ENCODE data around the gene PXT1.
"Not testable (repeated sequence)": the region's sequence is repeated elsewhere in the genome, so short reads cannot be mapped to it uniquely, and the experiment has no call there.

Gene PXT1, protein sequence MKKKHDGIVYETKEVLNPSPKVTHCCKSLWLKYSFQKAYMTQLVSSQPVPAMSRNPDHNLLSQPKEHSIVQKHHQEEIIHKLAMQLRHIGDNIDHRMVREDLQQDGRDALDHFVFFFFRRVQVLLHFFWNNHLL

DNA sequence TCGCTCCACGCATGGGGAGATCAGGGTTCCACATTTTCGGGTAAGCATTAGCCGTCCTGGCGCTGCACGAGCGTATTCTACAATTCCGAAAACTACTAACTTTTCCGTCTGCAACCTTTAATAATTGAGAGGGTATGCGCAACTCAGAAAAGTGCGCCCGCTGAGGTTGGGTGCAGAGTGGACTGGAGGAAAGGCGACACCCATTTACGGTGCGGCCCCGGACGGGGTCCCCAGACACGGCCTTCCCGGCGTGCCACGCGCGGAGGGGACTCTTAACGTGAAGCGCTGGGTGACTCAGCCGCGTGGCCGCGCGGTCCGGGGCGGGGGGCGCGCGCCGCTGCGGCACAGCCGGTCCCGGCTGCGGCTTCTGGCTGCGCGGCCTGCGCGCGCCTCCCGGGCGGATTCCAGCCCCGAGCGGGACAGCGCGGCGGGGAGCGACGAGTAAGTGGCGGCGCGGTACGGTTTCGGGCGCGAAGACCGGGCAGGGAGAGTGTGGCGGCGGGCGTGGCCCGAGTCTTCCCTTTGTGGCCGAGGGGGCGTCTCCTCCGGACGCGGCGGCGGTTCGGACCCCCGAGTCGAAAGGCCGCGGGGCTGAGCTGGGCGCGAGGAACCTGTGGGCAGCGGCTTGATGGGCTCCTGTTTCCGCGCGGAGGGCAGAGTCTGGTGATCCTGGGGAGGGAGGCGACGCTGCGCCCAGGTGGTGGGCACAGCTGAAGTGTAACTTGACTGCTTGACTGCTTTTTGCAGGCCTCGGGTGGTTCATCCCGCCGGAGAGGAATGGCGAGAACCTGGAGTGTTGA, at the start of gene PXT1, which contains the start of gene KCTD20:
TSS of gene PXT1 (minus strand) at position 184 of the 800 bp plus-strand sequence. CDS start 16,772 bp downstream, outside the sequence.
TSS of gene KCTD20 (plus strand) at position 330 of the 800 bp plus-strand sequence. CDS start 27,098 bp downstream, outside the sequence.
- peak; percentile 61 for DNase-seq

DNA sequence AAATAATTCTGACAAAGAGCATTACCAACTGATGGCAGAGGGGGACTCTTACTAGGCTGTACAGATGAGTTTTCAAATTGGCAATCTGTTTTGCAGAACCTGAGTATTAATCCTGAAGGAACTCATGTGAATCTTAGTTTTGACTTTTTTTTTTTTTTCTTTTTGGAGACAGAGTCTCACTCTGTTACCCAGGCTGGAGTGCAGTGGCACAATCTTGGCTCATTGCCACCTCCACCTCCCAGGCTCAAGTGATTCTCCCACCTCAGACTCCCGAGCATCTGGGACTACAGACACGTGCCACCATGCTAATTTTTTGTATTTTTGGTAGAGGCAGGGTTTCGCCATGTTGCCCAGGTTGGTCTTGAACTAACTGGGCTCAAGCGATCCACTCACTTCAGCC, 49.4 kb upstream of the PXT1 start:
- DNase-seq, result no peak

DNA sequence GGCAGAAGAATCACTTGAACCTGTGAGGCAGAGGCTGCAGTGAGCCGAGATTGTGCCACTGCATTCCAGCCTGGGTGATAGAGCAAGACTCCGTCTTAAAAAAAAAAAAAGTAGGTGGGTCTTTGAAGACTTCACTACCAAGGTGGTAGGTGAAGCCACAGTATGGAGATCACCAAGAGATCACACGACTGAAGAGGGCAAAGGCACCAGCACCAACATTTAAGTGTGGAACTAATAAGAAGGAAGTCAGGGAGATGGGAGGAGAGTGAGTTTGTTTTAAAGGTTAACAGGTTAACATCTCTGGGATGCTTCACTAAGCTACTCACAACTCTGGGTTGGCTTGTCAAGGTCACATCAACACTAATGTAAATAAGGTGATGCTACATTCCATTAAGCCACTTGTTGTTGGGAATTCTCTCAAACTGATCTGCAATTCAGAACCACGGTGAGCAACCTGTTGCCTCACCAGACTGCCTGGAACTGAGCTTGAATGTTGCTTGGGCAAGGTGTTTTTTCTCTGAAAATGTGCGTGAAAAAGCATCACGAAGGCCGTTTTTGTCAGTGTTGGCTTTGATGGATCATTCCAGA, 48.8 kb upstream of the PXT1 start:
- DNase-seq, result no peak

DNA sequence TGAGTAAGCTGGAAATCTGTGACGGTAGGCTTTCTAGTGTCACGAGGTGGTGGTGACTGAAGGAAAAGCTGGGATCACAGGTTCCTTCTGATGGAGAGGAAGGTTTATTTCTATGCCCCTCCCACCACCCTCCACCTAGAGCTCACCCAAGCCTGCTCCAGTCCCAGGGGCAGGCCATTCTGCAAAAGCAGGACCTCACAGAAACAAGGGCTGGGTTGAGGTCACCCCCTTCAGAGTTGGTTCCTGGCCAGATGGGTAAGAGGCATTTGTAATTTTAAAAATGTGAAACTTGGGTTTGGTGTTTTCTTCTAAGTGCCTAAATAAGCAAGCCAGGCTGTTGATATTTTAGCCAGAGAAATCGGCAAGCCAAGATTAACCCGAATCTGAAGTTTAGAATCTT, 46.8 kb upstream of the PXT1 start:
- DNase-seq, result no peak

DNA sequence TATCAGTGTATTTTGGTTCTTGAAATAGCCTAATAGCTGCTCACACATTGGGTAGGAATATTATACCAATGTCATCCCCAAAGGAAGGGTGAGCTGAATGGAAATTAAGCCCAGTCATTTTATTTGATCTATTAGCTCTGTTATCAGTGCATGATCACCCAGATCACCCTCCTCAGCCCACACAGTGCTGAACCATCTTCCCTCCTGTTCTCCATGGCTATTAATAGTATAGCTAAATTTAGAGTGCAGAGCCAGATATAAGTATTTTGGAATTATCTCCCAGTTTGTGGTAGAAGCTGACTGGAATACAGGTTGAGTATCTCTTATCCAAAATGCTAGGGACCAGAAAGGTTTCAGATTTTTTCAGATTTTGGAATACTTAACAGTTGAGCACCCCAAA, 45.6 kb upstream of the PXT1 start:
- no peak for DNase-seq

DNA sequence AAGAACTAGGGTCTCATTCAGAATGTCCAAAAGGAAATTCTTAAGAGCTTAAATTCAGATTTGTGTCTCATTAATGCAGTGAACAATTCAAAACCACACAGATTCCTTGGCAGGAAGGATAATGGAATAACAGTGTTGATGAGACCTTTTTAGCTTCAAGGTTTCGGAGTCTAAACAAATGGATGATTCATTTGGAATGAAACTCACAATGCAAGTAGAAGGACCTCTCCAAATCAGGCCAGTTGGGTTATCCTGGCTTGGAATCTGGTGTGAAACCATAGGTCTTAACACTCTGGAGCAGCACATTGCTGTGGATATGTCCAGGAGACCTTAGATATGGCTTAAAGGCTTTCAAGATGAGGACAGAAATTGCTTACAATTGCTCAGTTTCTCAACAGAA, 45.0 kb upstream of the PXT1 start:
- no peak for DNase-seq

DNA sequence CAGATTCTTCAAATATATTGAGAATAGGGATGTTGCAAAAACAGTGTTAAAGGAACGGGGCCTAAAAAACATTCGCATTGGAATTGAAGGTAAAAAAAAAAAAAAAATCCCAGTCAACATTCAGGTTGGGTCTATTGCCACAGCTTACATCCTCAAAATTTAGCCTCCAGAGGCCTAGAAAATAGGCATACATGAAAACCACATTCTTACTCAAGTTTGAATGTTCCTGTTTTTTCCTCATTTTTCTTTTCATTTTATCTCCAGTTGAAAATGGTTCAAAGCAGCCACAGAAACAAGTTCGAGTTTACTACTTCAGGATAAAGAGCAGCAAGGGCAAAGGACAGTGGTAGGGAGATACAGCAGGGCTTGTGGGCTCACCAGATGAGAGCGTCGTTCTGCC, 42.1 kb upstream of the PXT1 start:
- no peak for DNase-seq

DNA sequence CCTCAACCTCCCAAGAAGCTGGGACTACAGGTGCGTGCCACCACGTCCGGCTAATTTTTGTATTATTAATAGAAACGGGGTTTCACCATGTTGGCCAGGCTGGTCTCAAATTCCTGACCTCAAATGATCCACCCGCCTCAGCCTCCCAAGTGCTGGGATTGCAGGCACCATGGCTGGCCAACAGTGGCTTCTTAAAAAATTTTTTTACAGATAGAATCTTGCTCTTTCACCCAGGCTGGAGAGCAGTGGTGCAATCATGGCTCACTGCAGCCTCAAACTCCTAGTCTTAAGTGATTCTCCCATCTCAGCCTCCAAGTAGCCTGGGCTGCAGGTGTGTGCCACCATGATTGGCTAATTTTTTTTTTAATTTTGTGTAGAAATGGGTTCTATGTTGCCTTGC, 40.7 kb upstream of the PXT1 start:
- DNase-seq, result not testable (repeated sequence)

DNA sequence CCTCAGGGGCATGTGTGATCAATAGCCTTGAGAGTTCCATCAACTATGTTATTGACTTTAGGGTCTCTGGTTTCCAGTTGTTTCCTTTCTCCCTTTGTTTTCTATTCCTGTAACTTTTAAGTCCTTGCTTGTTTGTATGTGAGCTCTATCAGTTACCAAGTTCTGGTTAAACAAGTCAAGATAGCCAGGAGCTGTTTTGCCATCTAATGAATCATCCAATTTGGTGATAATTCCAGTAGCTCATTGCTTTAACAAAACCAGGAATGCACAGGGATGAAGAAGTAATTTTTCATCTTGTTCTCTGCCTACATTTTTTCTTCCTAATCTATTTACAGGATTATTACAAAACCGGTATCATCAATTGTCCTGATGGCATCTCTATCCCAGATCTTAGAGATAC, 36.6 kb upstream of the PXT1 start:
- DNase-seq, result no peak

DNA sequence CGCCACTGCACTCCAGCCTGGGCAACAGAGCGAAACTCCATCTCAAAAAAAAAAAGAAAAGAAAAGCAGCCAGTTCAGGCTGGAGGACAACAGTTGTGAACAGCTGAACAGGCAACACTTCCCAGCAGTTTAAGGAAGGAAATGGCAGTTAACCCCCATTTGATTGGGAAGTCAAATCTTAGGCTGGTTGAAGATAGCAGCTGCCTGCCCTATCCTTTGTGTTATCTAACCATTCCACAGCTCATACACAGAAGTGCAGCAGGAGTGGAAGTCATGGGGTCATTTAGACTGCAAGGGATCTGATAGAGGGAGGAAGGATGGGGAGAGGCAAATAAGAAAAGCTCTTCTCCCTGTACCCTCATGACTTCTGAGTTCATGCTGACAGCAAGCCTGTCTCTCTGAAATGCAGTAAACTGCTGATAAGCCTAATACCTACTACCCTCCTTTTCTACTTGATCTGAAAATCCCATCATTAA, 35.4 kb upstream of the PXT1 start:
- no peak for DNase-seq

DNA sequence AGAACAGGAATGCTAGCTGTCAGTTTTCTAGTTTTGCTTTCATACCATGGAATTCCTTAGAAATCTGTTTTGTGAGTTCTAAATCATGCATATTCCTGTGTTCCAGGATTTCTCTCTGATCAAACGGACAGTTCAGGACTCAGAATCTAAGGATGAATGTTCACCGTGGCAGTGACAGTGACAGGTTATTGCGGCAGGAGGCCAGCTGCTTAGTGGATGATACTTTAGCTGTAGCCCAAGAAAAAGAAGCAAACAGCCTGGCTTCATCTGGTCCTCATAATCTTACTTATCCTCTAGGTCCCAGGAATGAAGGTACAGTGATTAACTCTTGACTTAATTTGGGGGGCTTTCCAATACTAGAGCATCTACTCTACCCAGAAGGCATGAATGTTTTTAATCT, 27.3 kb upstream of the PXT1 start:
- DNase-seq, result no peak

DNA sequence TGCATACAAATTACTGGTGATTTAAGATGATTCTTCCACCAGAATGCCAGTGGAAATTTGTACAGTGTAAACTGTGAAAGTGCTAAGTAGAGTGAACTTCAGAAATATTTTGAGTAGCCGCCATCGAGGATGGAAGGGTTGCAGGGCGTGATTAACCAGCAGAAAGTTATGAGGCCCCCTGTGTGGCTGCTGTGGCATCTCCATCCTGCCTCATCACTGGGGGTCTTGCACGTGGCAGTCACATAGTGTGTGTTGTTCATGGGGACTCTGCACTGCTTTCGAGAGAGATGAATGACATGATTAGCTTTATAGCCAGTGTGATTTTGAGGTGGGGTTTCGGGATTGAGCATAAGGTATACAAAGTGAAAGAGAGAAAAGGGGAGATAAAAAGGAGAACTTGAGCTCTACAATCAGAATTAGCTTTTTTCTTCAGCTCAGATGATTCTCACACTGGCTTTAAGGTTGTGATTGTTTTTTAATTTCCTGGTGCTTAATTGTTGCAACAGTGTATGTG, 26.6 kb upstream of the PXT1 start:
- DNase-seq, result no peak

DNA sequence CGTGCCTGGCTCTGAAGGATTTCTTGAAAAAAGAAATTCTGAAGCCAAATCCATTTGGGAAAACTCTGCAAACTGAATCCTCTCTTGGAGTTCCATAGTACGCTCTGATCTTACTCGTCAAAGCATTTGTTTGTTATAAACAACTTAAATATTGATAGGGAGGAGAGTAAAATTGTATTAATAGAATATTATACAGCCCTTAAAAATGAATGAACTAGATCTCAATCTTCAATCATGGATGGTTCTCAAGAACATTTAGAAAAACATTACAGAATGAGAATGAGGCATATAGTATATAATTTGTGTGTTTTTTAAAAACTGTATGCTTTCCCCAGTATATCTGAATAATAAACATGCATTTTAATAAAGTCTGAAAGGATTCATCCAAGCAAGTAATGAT, 25.0 kb upstream of the PXT1 start:
- DNase-seq, result no peak

DNA sequence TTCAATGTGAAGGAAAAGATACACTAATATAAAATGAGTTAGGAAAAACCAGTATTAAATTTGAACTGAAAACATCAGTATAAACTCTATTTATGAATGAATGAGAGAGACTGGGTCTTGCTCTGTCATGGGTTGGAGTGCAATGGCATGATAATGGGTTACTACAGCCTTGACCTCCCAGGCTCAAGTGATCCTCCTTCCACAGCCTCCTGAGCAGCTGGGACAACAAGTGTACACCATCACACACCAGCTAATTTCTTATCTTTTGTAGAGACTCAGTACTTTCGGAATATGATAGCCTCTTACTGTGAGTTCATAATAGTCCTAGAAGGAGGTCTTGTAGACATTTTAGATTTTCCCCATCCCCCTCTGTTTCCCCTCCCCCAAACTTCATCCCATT, 21.6 kb upstream of the PXT1 start:
- DNase-seq, result no peak

DNA sequence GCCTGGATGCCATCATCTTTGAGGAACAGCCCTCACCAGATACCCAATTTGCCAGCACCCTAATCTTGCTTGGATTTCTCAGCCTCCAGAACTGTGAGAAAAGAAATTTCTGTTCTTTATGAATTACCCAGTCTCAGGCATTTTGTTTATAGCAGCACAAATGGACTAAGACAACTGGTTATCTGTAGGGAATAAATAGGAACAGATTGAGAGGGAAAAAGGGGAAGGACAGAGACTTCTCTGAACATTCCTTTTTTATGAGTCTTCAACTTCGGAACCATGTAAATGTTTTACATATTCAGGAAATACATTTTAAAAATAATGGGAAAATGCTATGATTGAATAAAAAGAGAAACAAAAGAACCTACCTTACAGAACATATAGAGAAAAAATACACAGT, 21.0 kb upstream of the PXT1 start:
- no peak for DNase-seq

DNA sequence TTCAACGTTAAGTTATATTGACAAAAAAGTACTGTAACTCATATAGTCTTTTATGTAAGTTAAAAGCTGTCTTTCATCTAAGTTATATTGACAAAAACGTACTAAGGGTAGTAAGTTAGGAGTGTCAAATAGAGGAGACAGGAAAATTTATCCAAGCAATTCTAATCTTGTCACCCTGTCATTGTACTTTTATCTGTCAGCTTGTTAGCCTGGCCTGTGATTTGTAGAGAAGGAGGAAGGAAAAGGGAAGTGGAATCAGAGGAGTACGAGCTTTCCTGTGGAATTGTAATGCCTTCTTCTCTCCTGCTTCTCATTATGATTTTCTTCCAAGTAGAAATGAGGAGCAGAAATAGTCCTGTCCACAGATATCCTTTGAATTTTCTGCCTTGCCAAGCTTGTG, 19.0 kb upstream of the PXT1 start:
- no peak for DNase-seq

DNA sequence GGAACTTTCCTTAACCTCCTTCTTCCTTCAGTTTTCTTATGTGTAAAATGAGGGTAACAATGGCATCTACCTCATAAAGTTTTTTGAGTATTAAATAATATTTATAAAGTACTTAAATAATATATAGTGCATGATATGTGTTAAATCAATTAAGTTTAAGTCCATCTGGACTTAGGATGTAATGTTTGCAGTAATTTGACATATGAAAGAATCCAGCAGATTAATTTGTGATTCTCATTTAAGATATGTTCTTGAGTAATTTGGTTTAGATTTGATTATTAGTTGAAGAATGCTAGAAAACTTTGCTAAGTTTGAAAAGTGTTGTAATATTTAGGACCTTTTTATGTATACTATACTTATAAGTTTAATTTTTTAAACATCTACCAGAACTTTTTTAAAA, 18.3 kb upstream of the PXT1 start:
- DNase-seq, result no peak

DNA sequence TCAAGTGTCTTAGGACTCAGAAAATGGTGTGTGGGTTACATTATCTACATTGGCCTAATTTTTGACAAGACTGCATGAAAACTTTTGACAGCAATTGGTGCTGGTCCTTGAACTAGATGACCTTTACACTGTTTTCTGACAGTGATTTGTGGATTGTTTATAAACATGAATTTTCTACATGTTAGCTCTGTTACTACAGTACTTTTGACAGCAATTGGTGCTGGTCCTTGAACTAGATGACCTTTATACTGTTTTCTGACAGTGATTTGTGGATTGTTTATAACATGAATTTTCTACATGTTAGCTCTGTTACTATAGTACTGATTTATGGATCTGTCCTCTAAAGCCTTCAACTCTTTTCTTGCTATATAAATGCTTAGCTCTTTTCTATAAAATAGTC, 16.8 kb upstream of the PXT1 start:
- DNase-seq, result no peak

DNA sequence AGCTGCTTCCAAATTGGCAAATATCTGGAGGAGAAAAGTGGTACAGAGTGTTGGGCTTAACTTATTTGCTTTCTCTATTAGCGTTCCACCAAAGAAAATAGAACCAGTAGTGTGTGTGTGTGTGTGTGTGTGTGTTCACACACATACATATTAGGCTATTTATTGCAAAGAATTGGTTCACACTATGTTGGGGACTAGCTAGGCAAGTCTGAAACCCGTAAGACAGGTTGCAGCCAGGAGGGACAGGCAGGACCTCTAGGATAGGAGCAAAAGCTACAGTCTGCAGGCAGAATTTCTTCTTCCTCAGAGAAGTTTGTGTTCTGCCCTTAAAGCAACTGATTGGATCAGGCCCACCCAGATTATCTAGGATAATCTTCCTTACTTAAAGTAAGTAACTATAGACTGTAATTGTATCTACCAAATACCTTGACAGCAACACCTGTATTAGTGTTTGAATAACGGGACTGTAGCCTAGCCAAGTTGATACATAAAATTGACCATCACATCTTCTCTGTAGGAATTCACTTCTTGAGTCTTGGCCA, 12.9 kb upstream of the PXT1 start:
- no peak for DNase-seq

DNA sequence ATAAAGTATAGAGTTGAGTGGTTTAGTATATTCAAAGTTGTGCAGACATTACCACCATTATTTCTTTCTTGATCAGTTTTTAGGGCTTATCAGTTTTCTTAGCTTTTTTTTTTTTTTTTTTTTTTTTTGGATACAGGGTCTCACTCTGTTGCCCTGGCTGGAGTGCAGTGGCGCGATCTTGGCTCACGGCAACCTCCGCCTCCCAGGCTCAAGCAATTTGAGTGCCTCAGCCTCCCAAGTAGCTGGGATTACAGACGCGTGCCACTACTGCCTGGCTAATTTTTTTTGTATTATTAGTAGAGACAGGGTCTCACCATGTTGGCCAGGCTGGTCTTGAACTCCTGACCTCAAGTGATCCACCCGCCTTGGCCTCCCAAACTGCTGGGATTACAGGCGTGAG, 10.2 kb upstream of the PXT1 start:
- not testable (repeated sequence) for DNase-seq

DNA sequence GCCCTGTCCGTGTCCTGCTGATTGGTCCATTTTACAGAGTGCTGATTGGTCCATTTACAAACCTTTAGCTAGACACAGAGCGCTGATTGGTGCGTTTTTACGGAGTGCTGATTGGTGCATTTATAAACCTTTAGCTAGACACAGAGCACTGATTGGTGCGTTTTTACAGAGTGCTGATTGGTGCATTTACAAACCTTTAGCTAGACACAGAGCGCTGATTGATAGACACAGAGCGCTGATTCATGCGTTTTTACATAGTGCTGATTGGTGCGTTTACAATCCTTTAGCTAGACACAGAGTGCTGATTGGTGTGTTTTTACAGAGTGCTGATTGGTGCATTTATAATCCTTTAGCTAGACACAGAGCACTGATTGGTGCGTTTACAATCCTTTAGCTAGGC, 6.5 kb upstream of the PXT1 start:
- DNase-seq, result not testable (repeated sequence)

DNA sequence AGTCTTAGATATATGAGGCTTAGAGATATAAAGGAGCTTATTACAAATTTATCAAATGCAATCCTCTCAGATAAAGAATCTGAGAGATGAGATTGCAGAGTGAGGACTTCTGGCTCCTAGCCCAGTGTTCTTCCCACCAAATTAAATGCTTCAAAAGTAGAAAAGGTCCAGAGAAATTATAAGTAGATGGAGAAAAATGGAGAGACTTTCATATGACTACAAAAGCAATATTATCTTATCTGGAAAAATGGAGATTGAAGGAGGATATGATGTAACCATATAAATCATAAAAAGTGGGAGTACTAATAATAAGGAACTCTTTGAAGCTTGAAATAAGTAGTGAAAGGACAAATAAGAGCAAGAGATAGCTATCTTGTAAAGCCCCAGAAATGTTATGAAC, 3.0 kb upstream of the PXT1 start:
- no peak for DNase-seq

DNA sequence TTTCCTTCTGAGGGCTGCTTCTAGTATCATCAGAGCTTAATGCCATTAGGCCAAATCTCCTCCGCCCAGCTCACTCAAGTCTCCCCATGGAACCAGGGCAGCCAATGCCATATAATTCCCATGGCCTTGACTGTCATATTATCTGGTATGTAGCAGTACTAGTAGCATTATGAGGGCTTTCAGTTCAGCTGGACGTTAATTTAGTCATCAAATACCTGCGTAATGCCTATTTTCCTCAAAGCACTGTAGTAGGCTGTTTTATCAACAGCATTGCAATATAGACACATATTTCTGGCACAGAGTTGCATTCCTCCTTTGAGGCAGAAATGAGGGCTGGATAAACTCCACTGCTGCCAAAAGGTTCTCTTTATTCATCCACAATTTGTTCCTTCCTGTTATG, 1.8 kb upstream of the PXT1 start:
- DNase-seq, result no peak

Measured in NCI-H2227 treated with DMSO at 0.1 percent for 48 hours (cell line).